GM12892 (cell line): ENCODE data around the gene MICU2.

Source experiments
- DNase-seq: peaks from one replicate; pipeline ENCODE4 v3.0.0; 2011; ENCODE audit not compliant: insufficient read length
- FAIRE-seq: peaks from 2 replicates; lab custom pipeline; 2011; peaks lifted over from hg19 to GRCh38; lab: Jason Lieb, UNC
- POLR2A ChIP-seq: IDR thresholded peaks from 2 replicates; pipeline ENCODE4 v1.6.1; 2011; ENCODE audit warnings: low read depth, low read length, control low read depth
- POLR2AphosphoS5 ChIP-seq: IDR thresholded peaks from 2 replicates; pipeline ENCODE4 v1.6.1; 2011; ENCODE audit warnings: low read depth, low read length, control low read depth
- TAF1 ChIP-seq: IDR thresholded peaks from 2 replicates; pipeline ENCODE4 v1.6.1; 2011; ENCODE audit warnings: low read depth, mild to moderate bottlenecking, control low read depth, low read length, borderline replicate concordance

Gene MICU2

DNA sequence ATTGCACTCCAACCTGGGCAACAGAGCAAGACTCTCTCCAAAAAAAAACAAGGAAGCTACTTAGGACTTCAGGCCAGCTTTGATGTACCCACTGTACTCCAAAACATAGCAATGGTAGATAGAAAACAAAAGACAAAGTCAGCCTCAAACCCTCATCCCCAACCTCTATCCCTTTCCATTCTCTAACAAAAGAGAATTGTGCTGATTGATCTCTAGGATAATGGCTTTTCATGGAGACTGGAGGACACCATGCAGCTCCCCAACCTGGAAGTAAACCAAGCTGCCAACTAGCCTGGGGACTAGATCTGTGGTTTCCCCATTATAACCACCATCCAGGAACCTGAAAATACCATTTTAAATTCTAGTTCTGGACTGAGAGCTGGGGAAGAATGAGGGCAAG, 140.5 kb downstream of the MICU2 start:
- DNase-seq (no peak), FAIRE-seq (no peak)
- TF ChIP-seq POLR2AphosphoS5 (no peak), POLR2A (no peak), TAF1 (no peak)

DNA sequence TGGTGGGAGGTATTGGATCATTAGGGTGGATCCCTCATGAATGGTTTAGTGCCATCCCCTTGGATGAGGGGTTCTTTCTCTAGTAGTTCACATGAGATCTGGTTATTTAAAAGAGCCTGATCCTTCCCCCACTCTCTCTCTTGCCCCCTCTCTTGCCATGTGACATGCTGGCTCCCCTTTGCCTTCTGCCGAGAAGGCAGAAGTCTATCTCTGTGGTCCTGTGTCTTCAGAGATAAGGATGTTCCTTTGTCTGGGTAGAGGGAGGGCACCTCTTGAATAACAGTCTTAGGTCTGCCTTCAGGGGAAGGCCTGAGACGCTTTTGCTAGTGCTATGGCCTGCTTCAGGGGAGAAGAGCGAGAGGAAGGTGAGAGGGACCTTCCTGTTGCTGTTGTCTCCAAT, 142.8 kb downstream of the MICU2 start:
- TF ChIP-seq POLR2A (no peak), POLR2AphosphoS5 (no peak), TAF1 (no peak)
- FAIRE-seq (no peak), DNase-seq (no peak)

DNA sequence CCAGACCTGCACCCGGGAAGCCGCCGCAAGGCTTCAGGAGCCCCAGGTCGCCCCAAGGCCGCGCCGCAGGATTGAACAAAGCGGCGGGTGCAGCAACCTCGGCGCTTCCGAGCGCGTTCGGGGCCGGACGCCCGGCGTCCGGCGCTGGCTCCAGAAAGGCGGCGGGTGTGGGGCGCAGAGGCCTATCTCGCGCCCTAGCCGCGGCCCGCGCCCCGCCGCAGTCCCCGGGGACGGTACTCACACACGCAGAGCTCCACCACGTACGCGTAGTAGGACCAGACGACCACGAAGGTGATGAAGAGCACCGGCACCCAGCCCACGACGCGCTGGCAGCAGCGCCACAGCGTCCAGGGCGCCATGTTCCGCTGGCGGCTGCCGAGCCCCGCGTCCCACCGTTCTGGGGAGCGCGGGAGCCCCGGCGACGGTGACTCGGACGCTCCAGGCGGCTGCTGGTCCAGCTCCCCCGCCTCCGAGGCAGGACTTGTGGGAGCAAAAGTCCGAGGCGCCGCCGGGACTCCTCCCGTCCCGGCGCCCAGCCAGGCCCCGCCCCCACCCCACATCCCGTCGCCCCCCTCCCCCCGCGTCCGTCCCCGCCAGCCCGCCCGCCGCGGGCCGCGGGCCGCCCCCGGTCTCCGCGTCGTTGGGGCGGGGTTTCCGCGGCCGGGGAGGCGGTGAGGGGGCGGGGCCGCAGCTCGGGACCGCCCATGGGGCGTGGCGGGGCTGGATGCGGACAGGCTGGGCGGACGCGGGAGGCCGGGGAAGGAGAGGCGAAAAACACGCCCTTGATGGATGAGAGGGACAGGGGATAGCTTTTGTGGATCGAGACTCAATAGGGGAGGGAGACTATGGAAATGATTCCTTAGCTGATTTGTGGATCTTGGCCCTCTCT, 144.9 kb downstream of the MICU2 start, which contains the start of gene ZDHHC20:
TSS of gene ZDHHC20 (minus strand) at position 491 of the 889 bp plus-strand sequence. CDS start at position 359, 132 bp downstream.
- FAIRE-seq (peak; percentile 86), DNase-seq (peak; percentile 83)
- peak; percentile 58; the same call in 1 of the 2 replicates for TF ChIP-seq POLR2AphosphoS5
- TF ChIP-seq TAF1 = 0 out of 2 replicates have a peak, but pooled peaks have one; percentile 1
- TF ChIP-seq POLR2A = peak; percentile 74; the same call in 1 of the 2 replicates

DNA sequence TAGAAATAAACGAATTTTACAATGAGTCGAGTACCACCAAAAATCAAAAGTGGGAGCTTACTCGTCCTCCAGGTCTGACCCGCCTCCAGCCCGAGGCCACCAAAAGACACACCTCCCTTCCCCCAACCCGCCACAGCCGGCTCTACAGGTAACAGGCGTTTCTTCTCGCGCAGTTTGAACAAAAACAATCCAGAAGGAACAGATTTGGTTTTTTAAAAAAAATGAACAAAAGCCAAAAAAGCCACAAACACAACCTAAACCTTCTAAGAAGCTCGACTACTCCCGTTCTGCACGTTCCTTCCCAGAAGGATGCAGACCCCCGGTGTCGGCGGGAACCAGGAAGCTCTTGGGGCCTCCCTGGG, 145.5 kb downstream of the MICU2 start:
- DNase-seq (peak; percentile 29), FAIRE-seq (peak; percentile 73)
- TF ChIP-seq POLR2A (no peak), TAF1 (0 out of 2 replicates have a peak, but pooled peaks have one; percentile 9), POLR2AphosphoS5 (no peak)

DNA sequence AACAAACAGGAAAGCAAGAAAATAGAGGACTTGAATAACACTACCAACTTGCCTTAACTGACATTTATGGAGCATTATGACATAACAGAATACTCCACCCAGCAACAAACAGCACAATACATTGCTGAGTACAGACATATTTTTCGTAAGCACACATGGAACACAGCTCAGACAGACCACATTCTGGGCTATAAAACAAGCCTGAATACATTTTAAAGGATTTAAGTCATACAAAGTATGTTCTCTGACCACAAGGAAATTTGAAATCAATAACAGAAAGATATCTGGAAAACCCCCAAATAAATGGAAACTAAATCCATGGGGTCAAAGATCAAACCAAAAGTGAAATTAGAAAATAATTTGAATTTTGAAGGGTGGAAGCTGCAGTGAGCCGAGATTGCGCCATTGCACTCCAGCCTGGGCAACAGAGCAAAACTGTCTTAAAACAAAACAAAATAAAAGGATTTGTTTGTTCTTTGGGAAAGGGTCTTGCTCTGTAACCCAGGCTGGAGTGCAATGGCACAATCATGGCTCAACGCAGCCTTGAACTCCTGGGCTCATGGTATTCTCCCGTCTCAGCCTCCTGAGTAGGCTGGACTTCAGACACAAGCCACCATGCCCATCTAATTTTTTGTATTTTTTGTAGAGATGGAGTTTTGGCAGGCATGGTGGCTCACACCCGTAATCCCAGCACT, 150.4 kb downstream of the MICU2 start:
- FAIRE-seq (no peak), DNase-seq (no peak)
- TF ChIP-seq POLR2AphosphoS5 (no peak), TAF1 (no peak), POLR2A (no peak)

DNA sequence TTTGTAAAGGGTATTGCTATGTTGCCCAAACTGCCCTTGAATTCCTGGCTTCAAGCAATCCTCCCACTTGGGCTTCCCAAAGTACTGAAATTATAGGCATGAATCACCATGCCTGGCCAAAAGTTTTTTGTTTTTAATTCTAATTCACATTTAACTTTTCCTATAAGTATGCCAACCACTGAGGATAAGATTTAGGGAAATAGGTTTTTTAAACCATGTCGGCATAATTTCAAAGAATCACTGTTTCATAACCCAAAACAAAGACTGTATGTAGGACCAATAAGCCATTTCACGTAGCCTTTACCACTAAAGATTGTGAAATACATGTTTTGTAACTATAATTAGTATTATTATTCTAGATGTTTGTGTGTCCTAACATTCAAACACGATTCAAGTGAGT, 153.0 kb downstream of the MICU2 start:
- no peak for TF ChIP-seq POLR2AphosphoS5
- no peak for TF ChIP-seq POLR2A
- TF ChIP-seq TAF1 = no peak
- FAIRE-seq (no peak), DNase-seq (no peak)

DNA sequence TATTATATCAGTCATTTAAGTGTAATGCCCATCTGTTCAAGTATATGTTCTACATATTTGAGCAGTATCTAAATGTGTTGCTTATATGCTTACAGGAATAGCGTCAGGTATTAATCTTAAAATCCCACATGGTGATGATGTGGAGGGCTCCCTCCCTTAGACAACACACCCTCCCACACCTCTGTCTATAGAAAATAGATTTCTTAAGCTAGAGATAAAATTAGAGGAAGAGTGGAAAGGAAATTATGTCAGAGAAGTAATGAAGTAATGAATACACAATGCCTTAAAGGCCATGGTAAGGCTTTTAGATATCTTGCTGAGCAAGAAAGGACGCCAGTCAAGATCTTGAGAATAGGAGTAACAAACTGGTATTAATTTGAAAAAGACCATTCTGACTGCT, 157.3 kb downstream of the MICU2 start:
- TF ChIP-seq TAF1 (no peak), POLR2A (no peak), POLR2AphosphoS5 (no peak)
- FAIRE-seq = no peak

DNA sequence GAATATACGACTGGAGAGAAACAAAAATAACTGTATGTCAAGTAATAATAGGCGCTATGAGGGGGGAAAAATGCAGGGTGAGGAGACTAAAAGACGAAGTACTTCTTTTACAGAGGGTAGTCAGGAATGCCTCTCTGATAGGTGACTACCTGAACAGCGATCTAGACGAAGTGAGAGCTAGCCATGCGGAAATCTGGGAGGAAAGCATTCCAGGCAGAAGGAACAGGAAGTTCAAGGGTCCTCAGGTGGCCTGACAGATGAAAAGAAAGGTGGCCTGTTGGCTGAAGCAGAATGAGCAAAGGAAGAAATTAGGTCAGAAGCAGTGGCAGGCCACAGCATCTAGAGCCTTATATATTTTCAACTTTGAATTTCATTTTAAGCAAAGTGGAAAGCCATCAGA, 158.2 kb downstream of the MICU2 start:
- FAIRE-seq = no peak
- DNase-seq = no peak
- TF ChIP-seq POLR2AphosphoS5 = no peak
- TF ChIP-seq TAF1 = no peak
- TF ChIP-seq POLR2A = no peak

More for the DNA sequence above, 157.3 kb downstream of the MICU2 start:
- no peak for DNase-seq

DNA sequence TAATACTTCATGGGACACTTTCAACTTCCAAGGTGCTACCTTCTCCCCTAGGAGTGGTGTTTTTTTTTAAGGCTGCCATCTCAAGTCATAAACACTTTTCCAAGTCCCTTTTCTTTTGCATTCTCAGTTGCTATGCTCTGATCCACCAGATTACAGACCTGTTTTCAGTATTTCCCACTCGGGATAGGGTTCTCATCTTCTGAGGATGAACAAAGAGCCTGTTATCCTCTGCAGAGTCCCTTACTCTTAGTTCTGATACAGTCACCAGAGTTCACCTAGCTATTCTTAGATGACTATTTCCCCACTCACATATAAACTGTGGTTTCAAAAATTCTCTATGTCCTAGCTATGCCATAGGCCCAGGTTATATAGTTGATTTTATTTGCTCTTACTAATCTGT, 160.8 kb downstream of the MICU2 start:
- FAIRE-seq = no peak
- no peak for DNase-seq
- TF ChIP-seq TAF1 (no peak), POLR2A (no peak), POLR2AphosphoS5 (no peak)
